H1 (cell line): Measurements from ENCODE around the gene DHRS9. TPM values are rescaled to one million over a fixed set of nuclear protein-coding genes. Genes with fewer than 3 reads are reported as not detected.

Experiments used
- CTCF ChIA-PET: fragments of 300-600 bp; sonication (Branson Sonifier 250); formaldehyde crosslinking; loops from one replicate; lab custom pipeline; 2021; ENCODE audit not compliant: partially characterized antibody; lab: Charles Lee
- POLR2A ChIA-PET: fragments of 300-600 bp; sonication (Branson Sonifier 250); formaldehyde crosslinking; loops from one replicate; lab custom pipeline; 2021; ENCODE audit warnings: inconsistent platforms; ENCODE audit not compliant: partially characterized antibody; lab: Charles Lee
- DNase-seq, 2 experiments: peaks; one replicate each; pipeline versions ENCODE4 v3.0.0 to v3.0.0-alpha.2; 2010 to 2022; ENCODE audit warnings: low spot score in 2 of 2, low read depth in 1 of 2, mixed read lengths in 1 of 2
- FAIRE-seq: peaks from 2 replicates; lab custom pipeline; 2011; peaks lifted over from hg19 to GRCh38; lab: Jason Lieb, UNC
- H2AFZ ChIP-seq: 2 replicates; pipeline ENCODE4 v1.8.1; 2012; ENCODE audit warnings: low read length, inconsistent platforms
- H2AK5ac ChIP-seq: 2 replicates; pipeline ENCODE4 v1.6.1; 2013; ENCODE audit warnings: low read depth, low read length
- H2BK120ac ChIP-seq: replicated peaks from 2 replicates; pipeline ENCODE3; 2013; ENCODE audit warnings: low read depth, low read length, inconsistent platforms
- H2BK12ac ChIP-seq: 2 replicates; pipeline ENCODE4 v1.6.1; 2013; ENCODE audit warnings: low read depth, low read length
- H2BK15ac ChIP-seq: 2 replicates; pipeline ENCODE4 v1.6.1; 2013; ENCODE audit warnings: low read length
- H2BK20ac ChIP-seq: 2 replicates; pipeline ENCODE4 v1.6.1; 2013; ENCODE audit warnings: low read length
- H2BK5ac ChIP-seq: 2 replicates; pipeline ENCODE4 v1.6.1; 2013; ENCODE audit warnings: low read depth, low read length
- H3K14ac ChIP-seq: 2 replicates; pipeline ENCODE4 v1.6.1; 2013; ENCODE audit warnings: inconsistent platforms; ENCODE audit not compliant: insufficient read length
- H3K18ac ChIP-seq: 2 replicates; pipeline ENCODE4 v1.6.1; 2013; ENCODE audit warnings: low read length; ENCODE audit errors: extremely low read depth
- H3K23ac ChIP-seq: 2 replicates; pipeline ENCODE4 v1.6.1; 2013; ENCODE audit warnings: inconsistent platforms; ENCODE audit not compliant: insufficient read length
- H3K23me2 ChIP-seq: 2 replicates; pipeline ENCODE4 v1.6.1; 2013; ENCODE audit warnings: low read depth, low read length
- H3K27ac ChIP-seq: 2 replicates; pipeline ENCODE4 v1.6.1; 2011; ENCODE audit warnings: low read depth, low read length, inconsistent platforms
- H3K27me3 ChIP-seq, 4 experiments: replicated peaks in 1 of 4; 1 replicate in 1 of 4; 2 replicates in 3 of 4; pipeline versions ENCODE4 v1.6.1 to v1.8.1; 2011 to 2013; ENCODE audit warnings: low read length in 3 of 4, mild to moderate bottlenecking in 3 of 4, inconsistent platforms in 2 of 4, mixed read lengths in 2 of 4, moderate library complexity in 1 of 4; ENCODE audit not compliant: control insufficient read depth in 3 of 4, insufficient read depth in 3 of 4; ENCODE audit errors: extremely low read depth in 1 of 4
- H3K36me3 ChIP-seq, 4 experiments: 2 replicates each; pipeline versions ENCODE4 v1.6.1 to v1.8.1; 2011 to 2013; ENCODE audit warnings: mild to moderate bottlenecking in 4 of 4, low read length in 3 of 4, moderate library complexity in 2 of 4, control low read depth in 1 of 4, inconsistent platforms in 1 of 4; ENCODE audit not compliant: insufficient read depth in 4 of 4, control insufficient read depth in 2 of 4
- H3K4ac ChIP-seq: replicated peaks from 2 replicates; pipeline ENCODE3; 2013; ENCODE audit warnings: low read length, low read depth, mixed read lengths, inconsistent platforms; ENCODE audit not compliant: insufficient read length
- H3K4me1 ChIP-seq, 4 experiments: replicated peaks in 1 of 4; 1 replicate in 1 of 4; 2 replicates in 3 of 4; pipeline versions ENCODE4 v1.6.1 to v1.8.1; 2011 to 2013; ENCODE audit warnings: low read length in 3 of 4, inconsistent platforms in 2 of 4, mixed read lengths in 1 of 4; ENCODE audit not compliant: insufficient read depth in 4 of 4, control insufficient read depth in 3 of 4
- H3K4me2 ChIP-seq, 2 experiments: 2 replicates each; pipeline versions ENCODE4 v1.6.1 to v1.8.1; 2011 to 2013; ENCODE audit warnings: low read depth in 2 of 2, low read length in 2 of 2, control low read depth in 1 of 2, inconsistent platforms in 1 of 2, mild to moderate bottlenecking in 1 of 2; ENCODE audit not compliant: insufficient read depth in 1 of 2
- H3K4me3 ChIP-seq, 4 experiments: fragments of 200-600, 300-600 bp in 1 of 4; sonication (generic), shearing (Covaris generic), sonication (Bioruptor Twin) in 1 of 4; 2 replicates each; pipeline versions ENCODE4 v1.5.1 to v1.8.1; 2011 to 2016; ENCODE audit warnings: low read length in 4 of 4, low read depth in 3 of 4, control low read depth in 2 of 4, inconsistent platforms in 2 of 4, mild to moderate bottlenecking in 2 of 4, mixed read lengths in 1 of 4, moderate library complexity in 1 of 4; ENCODE audit not compliant: insufficient read depth in 2 of 4; ENCODE audit errors: extremely low read depth in 1 of 4
- H3K56ac ChIP-seq: replicated peaks from 2 replicates; pipeline ENCODE3; 2013; ENCODE audit warnings: low read depth, mild to moderate bottlenecking, mixed read lengths, low read length, inconsistent platforms; ENCODE audit not compliant: insufficient read length
- H3K79me1 ChIP-seq: 2 replicates; pipeline ENCODE4 v1.6.1; 2013; ENCODE audit warnings: low read depth, low read length, control low read depth
- H3K79me2 ChIP-seq, 2 experiments: 2 replicates each; pipeline versions ENCODE4 v1.6.1 to v1.8.1; 2012 to 2013; ENCODE audit warnings: low read length in 2 of 2, mild to moderate bottlenecking in 2 of 2, inconsistent platforms in 1 of 2; ENCODE audit not compliant: insufficient read depth in 2 of 2, control insufficient read depth in 1 of 2
- H3K9ac ChIP-seq, 4 experiments: replicated peaks in 1 of 4; 1 replicate in 1 of 4; 2 replicates in 3 of 4; pipeline versions ENCODE4 v1.6.1 to v1.8.1; 2011 to 2013; ENCODE audit warnings: low read depth in 3 of 4, low read length in 3 of 4, control low read depth in 2 of 4, mild to moderate bottlenecking in 2 of 4, moderate library complexity in 2 of 4, inconsistent platforms in 1 of 4; ENCODE audit errors: extremely low read depth in 1 of 4
- H3K9me3 ChIP-seq, 2 experiments: 2 replicates each; pipeline versions ENCODE4 v1.6.1 to v1.8.1; 2012 to 2013; ENCODE audit warnings: mild to moderate bottlenecking in 2 of 2, moderate library complexity in 2 of 2, control low read depth in 1 of 2, inconsistent platforms in 1 of 2, low read depth in 1 of 2, low read length in 1 of 2, mixed read lengths in 1 of 2; ENCODE audit not compliant: insufficient read depth in 2 of 2
- H4K20me1 ChIP-seq, 2 experiments: replicated peaks in 1 of 2; 2 replicates each; pipeline versions ENCODE3 to v1.8.1; 2011 to 2013; ENCODE audit warnings: inconsistent platforms in 2 of 2, low read length in 2 of 2, mild to moderate bottlenecking in 1 of 2; ENCODE audit not compliant: insufficient read depth in 2 of 2, control insufficient read depth in 1 of 2
- H4K5ac ChIP-seq: 2 replicates; pipeline ENCODE4 v1.6.1; 2013; ENCODE audit warnings: low read length, low read depth, mixed read lengths, inconsistent platforms; ENCODE audit not compliant: insufficient read length
- H4K8ac ChIP-seq: 2 replicates; pipeline ENCODE4 v1.8.0; 2013; ENCODE audit warnings: mild to moderate bottlenecking, moderate library complexity, low read length, inconsistent platforms; ENCODE audit not compliant: insufficient read depth; ENCODE audit errors: extremely low read depth
- H4K91ac ChIP-seq: replicated peaks from 2 replicates; pipeline ENCODE3; 2013; ENCODE audit warnings: low read length, mixed read lengths, inconsistent platforms; ENCODE audit not compliant: insufficient read length
- CHD2 ChIP-seq: IDR thresholded peaks from 2 replicates; pipeline ENCODE4 v1.6.1; 2012; ENCODE audit warnings: low read length, improper control_type of control experiment
- TAF7 ChIP-seq: optimal IDR thresholded peaks from 2 replicates; pipeline ENCODE3; 2011; ENCODE audit warnings: low read depth, mild to moderate bottlenecking, inconsistent platforms, low read length, moderate library complexity, borderline replicate concordance
- TEAD4 ChIP-seq: IDR thresholded peaks from 2 replicates; pipeline ENCODE4 v1.6.1; 2012; ENCODE audit warnings: low read depth, low read length, inconsistent platforms, mixed read lengths
- WGBS, 2 experiments: shearing (Covaris generic) in 1 of 2; methylation state at CpG; one replicate each; pipeline versions ENCODE4 v1.1.6 to v1.1.7; 2013 to 2015; ENCODE audit warnings: low lambda C conversion rate in 2 of 2, mixed read lengths in 2 of 2, inconsistent platforms in 1 of 2, low coverage in 1 of 2, missing lambda C conversion rate in 1 of 2; ENCODE audit not compliant: insufficient replicate concordance in 2 of 2, insufficient coverage in 1 of 2, insufficient read length in 1 of 2; ENCODE audit errors: extremely low coverage in 1 of 2, missing lambda C conversion rate in 1 of 2; 5-methylcytosine and 5-hydroxymethylcytosine counted together
- polyA plus RNA-seq, 7 experiments: library from polyadenylated mRNA; depleted of rRNA in 3 of 7; stranded (reverse) in 5 of 7; unstranded in 2 of 7; fragments of >200 nt in 5 of 7; fragments of 200-250 nt in 2 of 7; gene quantifications; 1 replicate in 5 of 7; 2 replicates in 1 of 7; 4 replicates in 1 of 7; pipeline versions ENCODE4 v1.2.1 to v1.2.3, GENCODE V29; 2011 to 2013; ENCODE audit warnings: missing spikeins in 2 of 7, mixed read lengths in 2 of 7
- total RNA-seq: library from RNA; stranded (reverse); fragmentation: NEBNext Ultra II Directional; extraction: Animal tissue kit (Norgen Biotek cat#: 25700); gene quantifications from 2 replicates; pipeline ENCODE4 v1.2.1, GENCODE V29; 2021

DHRS9 gene
- total and polyA plus RNA-seq, 2 of the 8 experiments (the other 6 are each of a cell fraction or from before 2014, with no cell fraction given): not detected

DNA sequence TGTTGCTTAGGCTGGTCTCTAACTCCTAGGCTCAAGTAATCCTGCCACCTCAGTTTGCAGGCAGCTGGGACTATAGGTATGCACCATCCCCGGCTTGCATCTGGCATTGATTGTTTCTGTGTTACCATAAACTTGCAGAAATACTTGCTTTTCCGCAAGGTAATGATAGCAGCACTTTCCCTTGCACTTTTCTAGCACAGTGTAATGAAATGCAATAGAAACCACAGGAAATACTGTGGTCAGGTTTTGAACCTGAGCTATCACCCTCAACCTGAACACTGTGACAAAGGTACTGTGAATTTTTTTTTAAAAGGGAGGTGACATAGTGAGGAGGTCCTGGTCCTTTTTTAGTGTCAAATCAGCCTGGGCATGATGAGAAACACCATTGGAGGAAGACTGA, 38.3 kb downstream of the DHRS9 start:
- peaks cover 0 to 6% (median 3%) of the 10 kb centered on the region in 4 experiments; a peak in 3 of 7 replicates for H3K4me1 ChIP-seq
- H3K4me2 ChIP-seq: no peak overlapping the region
- no peaks in the 10 kb centered on the region for H4K20me1 ChIP-seq
- H3K9me3 ChIP-seq: no peaks in the 10 kb centered on the region
- no peak overlapping the region for H3K9ac ChIP-seq
- no peak for DNase-seq
- TF ChIP-seq TEAD4: no peak
- TF ChIP-seq CHD2: no peak
- no peak for TF ChIP-seq TAF7
- TF ChIP-seq, all 59 proteins: peak for 0
- Histone ChIP-seq H4K8ac (no peak overlapping the region), H2BK120ac (no peak overlapping the region), H3K36me3 (no peaks in the 10 kb centered on the region), H4K91ac (no peak overlapping the region), H3K18ac (no peak overlapping the region), H2BK15ac (no peak overlapping the region), H4K5ac (no peak overlapping the region), H2BK12ac (no peak overlapping the region), H2BK20ac (no peak overlapping the region), H2AFZ (no peak overlapping the region), H3K23ac (no peak overlapping the region), H3K79me2 (no peaks in the 10 kb centered on the region), H2BK5ac (no peak overlapping the region), H3K79me1 (no peaks in the 10 kb centered on the region), H3K4me3 (no peak overlapping the region), H2AK5ac (no peak overlapping the region), H3K56ac (no peak overlapping the region), H3K4ac (no peak overlapping the region), H3K14ac (no peak overlapping the region), H3K23me2 (no peaks in the 10 kb centered on the region), H3K27me3 (no peaks in the 10 kb centered on the region), H3K27ac (no peak overlapping the region)
- ChIA-PET POLR2A (no interaction called here), CTCF (interaction anchor here (1.0 to 6.2 kb wide), 6 partner anchors 9 to 290 kb away, joined by 3 to 66 read pairs (median 22); no protein-coding TSS in a partner anchor)
- no peak for FAIRE-seq
- 89% methylated on average over 2 of the region's 2 CpGs; no CpG with 5 or more reads in 1 of the 2 experiments for WGBS, 2 experiments
